Kidney (tissue), 14 donors: ENCODE data around the gene BEAN1. TPM values are rescaled to one million over a fixed set of nuclear protein-coding genes. Genes with fewer than 3 reads are reported as not detected.

Experiments used
- DNase-seq, 5 donors: peaks; one replicate each; pipeline ENCODE4 v3.0.0-alpha.2; 2013 to 2020
- FAIRE-seq: peaks from 2 replicates; lab custom pipeline; 2012; peaks lifted over from hg19 to GRCh38; lab: Jason Lieb, UNC
- H3K27ac ChIP-seq, 2 donors: one replicate each; pipeline ENCODE4 v1.7.0; 2013; ENCODE audit warnings: low read depth in 2 of 2, low read length in 2 of 2, inconsistent platforms in 1 of 2
- H3K27me3 ChIP-seq: one replicate; pipeline ENCODE4 v1.7.1; 2013; ENCODE audit warnings: low read length, inconsistent platforms; ENCODE audit not compliant: control insufficient read depth, insufficient read depth
- H3K36me3 ChIP-seq, 3 donors: one replicate each; pipeline versions ENCODE4 v1.7.0 to v1.7.1; 2013; ENCODE audit warnings: low read length in 3 of 3, control low read depth in 1 of 3, inconsistent platforms in 1 of 3; ENCODE audit not compliant: insufficient read depth in 3 of 3, control insufficient read depth in 2 of 3
- H3K4me1 ChIP-seq, 3 donors: one replicate each; pipeline versions ENCODE4 v1.7.0 to v1.7.1; 2013; ENCODE audit warnings: low read length in 3 of 3, inconsistent platforms in 1 of 3, low read depth in 1 of 3; ENCODE audit not compliant: control insufficient read depth in 2 of 3, insufficient read depth in 2 of 3
- H3K4me3 ChIP-seq, 3 donors: one replicate each; pipeline versions ENCODE4 v1.7.0 to v1.8.1; 2013; ENCODE audit warnings: low read length in 3 of 3, control low read depth in 1 of 3, inconsistent platforms in 1 of 3
- H3K9ac ChIP-seq, 3 donors: one replicate each; pipeline versions ENCODE4 v1.7.0 to v1.7.1; 2013; ENCODE audit warnings: low read length in 3 of 3, control low read depth in 1 of 3, inconsistent platforms in 1 of 3
- H3K9me3 ChIP-seq, 3 donors: one replicate each; pipeline versions ENCODE4 v1.7.0 to v1.7.1; 2013; ENCODE audit warnings: low read length in 3 of 3, control low read depth in 1 of 3, inconsistent platforms in 1 of 3; ENCODE audit not compliant: control insufficient read depth in 2 of 3, insufficient read depth in 1 of 3
- CTCF ChIP-seq: IDR thresholded peaks from 3 replicates; pipeline ENCODE4 v1.5.1; 2012; ENCODE audit warnings: mild to moderate bottlenecking, moderate library complexity, borderline replicate concordance; ENCODE audit not compliant: insufficient read depth; ENCODE audit errors: extremely low read depth
- intact Hi-C: fragments of 100-400 bp; cut with DNase I; formaldehyde crosslinking; loops from one replicate; pipeline ENCODE4 v1.11.1; 2022
- polyA plus RNA-seq: library from polyadenylated mRNA; stranded (reverse); fragments of 350-450 nt; fragmentation: Illumina TruSeq; extraction: RNeasy Lipid Tissue Mini Kit (QIAGEN cat#74804); gene quantifications from one replicate; pipeline ENCODE4 v1.2.3, GENCODE V29; 2014; ENCODE audit warnings: low read depth, low replicate concordance; ENCODE audit not compliant: insufficient read depth
- total RNA-seq: library from RNA; stranded (reverse); fragmentation: NEBNext Ultra II Directional; extraction: Animal tissue kit (Norgen Biotek cat#: 25700); gene quantifications from one replicate; pipeline ENCODE4 v1.2.1, GENCODE V29; 2021
- donor health status: control.
- donor health status: control.
- donor health status: control.
- donor health status: control.
- donor health status: control.
- donor health status: DM: yes; HTN: yes; CAD: no.
- donor health status: Normal renal cell carcinoma (clear cell type).

BEAN1 gene
- total and polyA plus RNA-seq, 2 donors from 2014 or later, result 0.47 to 2.4 TPM

DNA sequence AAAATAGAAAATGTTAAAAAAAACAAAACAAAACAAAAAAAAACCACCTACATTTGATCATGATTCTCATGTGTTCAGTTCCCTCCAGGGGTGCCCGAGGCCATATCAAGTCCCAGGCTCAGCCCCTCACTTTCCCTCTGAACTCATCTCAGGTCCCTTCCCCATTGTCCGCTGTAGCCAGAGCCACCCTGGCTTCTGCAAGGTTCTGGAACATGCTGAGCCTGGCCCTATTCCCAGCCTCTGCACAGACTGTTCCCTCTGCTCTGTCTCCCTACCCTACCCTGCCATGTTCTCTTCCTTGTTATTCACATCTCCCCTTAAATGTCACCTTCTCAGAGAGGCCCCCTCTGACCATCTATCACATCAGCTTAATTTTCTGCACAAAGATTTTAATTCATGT, 75.9 kb downstream of the BEAN1 start:
- DNase-seq, result peak in 1 of 5 donors; percentile 45
- H3K27me3 ChIP-seq, result no peaks in the 10 kb centered on the region
- no peak overlapping the region for H3K9ac ChIP-seq
- H3K36me3 ChIP-seq, result no peaks in the 10 kb centered on the region
- no peak overlapping the region for H3K4me3 ChIP-seq
- H3K27ac ChIP-seq, result no peak overlapping the region
- intact Hi-C loops, result no loop called here
- TF ChIP-seq CTCF, result no peak
- FAIRE-seq, result no peak
- peaks cover 0 to 4% (median 3%) of the 10 kb centered on the region in 3 donors for H3K4me1 ChIP-seq
- no peaks in the 10 kb centered on the region for H3K9me3 ChIP-seq

- Histone ChIP-seq H3K27me3 (no peaks in the 10 kb centered on the region), H3K27ac (no peak overlapping the region), H3K4me3 (no peak overlapping the region), H3K9me3 (no peaks in the 10 kb centered on the region), H3K36me3 (no peaks in the 10 kb centered on the region), H3K4me1 (peaks cover 0 to 7% (median 5%) of the 10 kb centered on the region in 3 donors), H3K9ac (no peak overlapping the region)
- intact Hi-C loops, result no loop called here
- DNase-seq (no peak), FAIRE-seq (no peak)
- no peak for TF ChIP-seq CTCF
These were observed 76.5 kb downstream of the BEAN1 start for GRCh38 chr16:66503612-66504011.

- intact Hi-C loops, result no loop called here
These were observed 80.7 kb downstream of the BEAN1 start for GRCh38 chr16:66507731-66508239.

More at GRCh38 chr16:66507731-66508239, 80.7 kb downstream of the BEAN1 start:
- no peak for TF ChIP-seq CTCF
- peaks cover 0 to 37% (median 32%) of the 10 kb centered on the region in 3 donors for H3K4me1 ChIP-seq
- peak overlapping the region in 1 of 2 donors; percentile 0 for H3K27ac ChIP-seq
- H3K27me3 ChIP-seq, result no peaks in the 10 kb centered on the region
- H3K36me3 ChIP-seq, result no peaks in the 10 kb centered on the region
- H3K4me3 ChIP-seq, result no peak overlapping the region
- H3K9me3 ChIP-seq, result no peaks in the 10 kb centered on the region
- DNase-seq (no peak), FAIRE-seq (no peak)
- H3K9ac ChIP-seq, result no peak overlapping the region
